GM21723 (cell line): Measurements from ENCODE around the gene RANBP9.

Experiments used
- ATAC-seq: cut with Tn5 transposase; IDR thresholded peaks from one replicate; pipeline ENCODE4 v1.9.1; 2021; ENCODE audit warnings: mild to moderate bottlenecking, moderate library complexity; ENCODE audit not compliant: unreplicated experiment

The RANBP9 gene

GRCh38 chr6:13711324-13711732, 307 bp downstream of the RANBP9 start:
- peak; percentile 58 for ATAC-seq

GRCh38 chr6:13710552-13711323, 897 bp downstream of the RANBP9 start:
- peak; percentile 27 for ATAC-seq

DNA sequence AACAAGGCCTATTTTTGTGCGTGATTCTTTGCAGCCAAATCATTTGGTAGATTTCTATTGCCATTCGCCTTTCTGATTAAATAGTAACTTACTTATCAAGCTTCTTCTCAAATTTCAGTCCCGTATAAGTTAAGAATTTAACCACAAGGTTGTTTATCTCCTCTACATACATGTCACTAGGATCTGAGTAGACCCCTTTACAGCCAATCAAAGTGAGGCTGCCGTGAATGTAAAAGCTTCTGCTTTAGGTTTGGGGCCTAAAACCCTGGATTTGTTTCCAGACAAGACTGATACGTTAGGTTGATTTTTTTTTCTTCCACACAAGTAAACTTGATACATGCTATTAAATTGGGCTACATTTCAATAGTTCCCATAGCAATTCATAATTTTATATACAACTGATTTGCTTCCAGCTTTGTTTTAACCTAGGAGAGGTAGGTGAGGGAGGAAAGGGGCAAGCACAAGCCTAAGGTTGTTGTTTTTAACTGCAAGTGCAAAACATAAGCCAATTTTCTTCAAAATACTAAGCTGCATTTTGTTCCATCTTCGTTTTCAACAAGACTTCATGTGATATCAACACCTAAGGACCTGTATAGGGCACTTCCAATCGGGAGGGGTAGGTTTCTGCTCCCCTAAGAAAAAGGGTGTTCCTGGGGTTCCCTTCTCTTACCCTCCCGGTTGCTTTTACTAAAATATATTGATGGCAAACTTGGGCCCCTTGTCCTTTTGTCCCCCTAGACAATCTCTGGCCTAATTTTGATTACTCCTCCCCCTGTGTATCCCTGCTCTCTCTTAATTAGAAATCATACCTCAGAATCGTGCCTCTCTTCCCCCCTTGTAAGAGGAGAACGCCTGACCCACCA, 1.7 kb downstream of the RANBP9 start:
- ATAC-seq = no peak

GRCh38 chr6:13708736-13709135, 2.9 kb downstream of the RANBP9 start:
- no peak for ATAC-seq

- peak; percentile 12 for ATAC-seq
Observed at GRCh38 chr6:13703496-13703895, 8.1 kb downstream of the RANBP9 start.

DNA sequence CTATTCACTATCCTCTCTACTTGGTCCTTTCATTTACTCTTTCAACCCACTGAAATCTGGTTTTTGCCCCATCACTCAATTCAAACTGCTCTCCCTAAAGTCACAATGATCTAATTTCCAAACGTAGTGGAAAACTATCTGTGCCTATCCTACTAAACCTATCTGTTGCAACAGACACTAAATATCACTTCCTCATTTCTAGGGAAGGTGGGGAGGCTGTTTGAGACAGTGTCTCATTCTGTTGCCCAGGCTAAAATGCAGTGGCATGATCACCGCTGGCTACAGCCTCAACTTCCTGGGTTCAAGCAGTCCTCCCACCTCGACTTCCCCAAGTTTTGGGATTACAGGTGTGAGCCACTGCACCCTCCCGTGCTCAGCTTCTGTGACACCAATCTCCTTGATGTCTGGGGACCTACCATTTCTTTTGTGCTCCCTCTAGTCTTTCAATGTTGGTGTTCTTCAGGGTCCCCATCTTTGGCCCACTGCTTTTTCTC, 8.8 kb downstream of the RANBP9 start:
- peak; percentile 73 for ATAC-seq

DNA sequence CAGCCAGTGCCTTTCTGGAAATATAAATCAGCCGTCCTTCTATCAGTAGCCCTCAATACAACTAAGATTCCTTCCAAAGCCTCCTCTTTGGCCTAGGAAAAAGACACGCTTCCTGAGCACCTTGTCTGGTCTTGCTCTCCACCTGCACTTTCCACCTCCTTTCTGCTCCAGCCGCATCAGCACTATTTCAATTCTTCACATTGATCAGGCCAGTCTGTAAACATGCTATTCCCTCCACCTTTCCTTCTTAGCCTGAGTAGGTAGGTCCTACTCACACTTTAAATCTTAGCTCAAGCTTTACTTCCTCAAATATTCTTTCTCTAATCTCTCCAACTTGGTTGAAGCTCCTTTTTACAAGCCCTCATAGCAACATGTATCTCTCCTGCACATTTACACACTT, 11.4 kb downstream of the RANBP9 start:
- no peak for ATAC-seq

- ATAC-seq = no peak
Observed at GRCh38 chr6:13698715-13699114, 12.9 kb downstream of the RANBP9 start.

GRCh38 chr6:13697857-13698256, 13.8 kb downstream of the RANBP9 start:
- ATAC-seq = no peak

DNA sequence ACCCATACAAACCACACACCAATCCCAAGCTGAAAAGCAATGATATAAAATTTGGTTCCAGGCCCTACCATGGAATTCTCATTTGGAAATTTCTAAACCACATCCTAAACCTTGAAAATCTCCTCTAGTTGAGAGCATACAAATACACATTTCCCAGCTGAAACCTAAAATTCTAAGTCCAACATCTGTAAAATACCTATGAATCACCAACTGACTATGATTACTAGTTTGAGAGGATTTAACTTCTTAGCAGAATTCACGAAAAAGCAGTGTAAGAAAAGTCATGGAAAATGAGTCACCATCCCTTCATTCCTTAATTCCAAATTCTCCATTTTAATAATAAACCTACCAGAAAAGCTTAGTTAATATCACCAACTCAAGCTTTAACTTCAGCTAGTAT, 15.4 kb downstream of the RANBP9 start:
- ATAC-seq = no peak

GRCh38 chr6:13695252-13695651, 16.4 kb downstream of the RANBP9 start:
- no peak for ATAC-seq

DNA sequence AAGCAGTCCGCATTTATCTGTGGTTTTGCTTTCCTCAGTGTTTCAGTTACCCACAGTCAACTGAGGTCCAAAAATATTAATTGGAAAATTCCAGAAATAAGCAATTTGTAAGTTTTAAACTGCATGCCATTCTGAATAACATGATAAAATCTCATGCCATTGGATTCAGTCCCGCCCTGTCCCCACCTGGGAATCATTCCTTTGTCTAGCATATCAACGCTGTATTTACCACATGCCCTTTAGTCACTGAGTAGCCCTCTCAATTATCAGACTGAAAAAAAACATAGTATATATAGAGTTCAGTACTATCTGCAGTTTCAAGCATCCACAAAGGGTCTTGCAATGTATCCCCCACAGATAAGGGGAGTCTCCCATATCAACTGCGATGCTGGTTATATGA, 17.1 kb downstream of the RANBP9 start:
- ATAC-seq = no peak

- no peak for ATAC-seq
Observed at GRCh38 chr6:13689511-13690256, 22.0 kb downstream of the RANBP9 start.

- ATAC-seq = no peak
Observed at GRCh38 chr6:13688692-13689196, 22.9 kb downstream of the RANBP9 start.

DNA sequence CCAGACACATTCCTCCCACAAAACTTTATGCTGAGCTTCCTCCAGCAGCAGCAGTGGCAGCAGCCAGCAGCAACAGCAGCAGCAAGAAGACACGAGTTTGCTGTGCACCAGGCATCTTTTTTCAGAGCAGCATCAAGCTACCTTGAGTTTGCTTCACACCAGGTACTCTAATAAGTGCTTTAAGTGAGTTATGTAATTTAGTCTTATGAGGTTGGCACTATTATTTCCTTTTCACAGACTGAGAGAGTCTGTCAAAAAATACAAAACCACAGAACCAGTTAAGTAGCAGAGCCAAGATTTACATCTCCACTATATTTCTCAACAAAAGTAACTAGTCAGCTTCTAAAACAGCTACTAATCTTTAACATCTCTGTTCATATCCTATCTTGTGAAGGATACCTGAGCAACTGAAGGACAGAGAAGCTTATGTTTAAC, 23.7 kb downstream of the RANBP9 start:
- no peak for ATAC-seq

GRCh38 chr6:13684855-13685254, 26.8 kb downstream of the RANBP9 start:
- ATAC-seq = no peak

- ATAC-seq = no peak
Observed at GRCh38 chr6:13683038-13683437, 28.6 kb downstream of the RANBP9 start.

DNA sequence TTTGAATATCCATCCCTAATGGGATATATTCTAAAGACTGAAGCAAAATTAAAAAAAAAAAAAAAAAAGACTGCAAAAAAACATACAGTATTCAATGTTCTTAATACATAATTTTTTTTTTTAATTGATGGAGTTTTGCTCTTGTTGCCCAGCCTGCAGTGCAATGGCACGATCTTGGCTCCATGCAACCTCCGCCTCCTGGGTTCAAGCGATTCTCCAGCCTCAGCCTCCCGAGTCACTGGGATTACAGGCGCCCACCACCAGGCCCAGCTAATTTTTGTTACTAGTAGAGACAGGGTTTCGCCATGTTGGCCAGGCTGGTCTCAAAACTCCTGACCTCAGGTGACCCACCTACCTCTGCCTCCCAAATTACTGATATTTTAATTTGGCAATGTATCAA, 29.3 kb downstream of the RANBP9 start:
- ATAC-seq = no peak

- no peak for ATAC-seq
Observed at GRCh38 chr6:13681305-13682061, 30.2 kb downstream of the RANBP9 start.

DNA sequence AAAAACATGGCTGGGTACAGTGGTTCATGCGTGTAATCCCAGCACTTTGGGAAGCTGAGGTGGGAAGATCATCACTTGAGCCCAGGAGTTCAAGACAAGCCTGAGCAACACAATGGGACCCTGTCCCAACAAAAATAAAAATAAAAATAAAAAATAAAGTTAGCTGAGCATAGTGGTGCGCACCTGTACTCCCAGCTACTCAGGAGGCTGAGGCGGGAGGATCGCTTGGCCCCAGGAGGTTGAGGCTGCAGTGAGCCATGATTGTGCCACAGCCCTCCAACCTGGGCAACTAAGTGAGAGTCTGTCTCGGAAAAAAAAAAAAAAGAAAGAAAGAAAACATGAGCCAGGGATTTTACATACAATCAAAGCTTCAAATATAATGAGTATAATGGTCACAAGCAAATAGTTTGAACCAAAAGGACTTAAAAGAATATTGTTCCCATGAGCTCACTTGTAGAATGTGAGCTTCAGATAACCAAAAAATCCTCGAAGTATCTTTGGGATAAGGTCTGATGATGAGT, 31.1 kb downstream of the RANBP9 start:
- no peak for ATAC-seq
